GM23248 (cell line): ENCODE results near the gene TP53AIP1. TPM values are rescaled to one million over a fixed set of nuclear protein-coding genes. Genes with fewer than 3 reads are reported as not detected.

Experiments
- DNase-seq: peaks from one replicate; pipeline ENCODE4 v3.0.0-alpha.2; 2015
- H2AFZ ChIP-seq: fragments of 200-600 bp; sonication (generic); 2 replicates; pipeline ENCODE4 v1.6.1; 2016; ENCODE audit warnings: antibody characterized with exemption
- H3F3A ChIP-seq: fragments of 200-600 bp; sonication (generic); 2 replicates; pipeline ENCODE4 v1.6.1; 2016; ENCODE audit warnings: mild to moderate bottlenecking, antibody characterized with exemption, mixed run types; ENCODE audit not compliant: insufficient read depth
- H3K27ac ChIP-seq: fragments of 200-600 bp; sonication (generic); 2 replicates; pipeline ENCODE4 v1.5.1; 2016; ENCODE audit warnings: mild to moderate bottlenecking
- H3K27me3 ChIP-seq: fragments of 200-600 bp; sonication (generic); replicated peaks from 2 replicates; pipeline ENCODE4 v1.6.1; 2016; ENCODE audit warnings: mild to moderate bottlenecking; ENCODE audit not compliant: insufficient read depth
- H3K36me3 ChIP-seq: fragments of 200-600 bp; sonication (generic); 2 replicates; pipeline ENCODE4 v1.6.1; 2016; ENCODE audit warnings: low read depth, mild to moderate bottlenecking
- H3K4me1 ChIP-seq: fragments of 200-600 bp; sonication (generic); 2 replicates; pipeline ENCODE4 v1.6.1; 2016; ENCODE audit warnings: mild to moderate bottlenecking; ENCODE audit not compliant: insufficient read depth
- H3K4me2 ChIP-seq: fragments of 200-600 bp; sonication (generic); one replicate; pipeline ENCODE4 v1.6.1; 2016; ENCODE audit warnings: mild to moderate bottlenecking; ENCODE audit not compliant: unreplicated experiment
- H3K4me3 ChIP-seq: fragments of 200-600 bp; sonication (generic); 2 replicates; pipeline ENCODE4 v1.5.1; 2016; ENCODE audit warnings: mild to moderate bottlenecking
- H3K79me2 ChIP-seq: fragments of 200-600 bp; sonication (generic); 2 replicates; pipeline ENCODE4 v1.6.1; 2016; ENCODE audit warnings: mild to moderate bottlenecking; ENCODE audit not compliant: insufficient read depth
- H3K9ac ChIP-seq: fragments of 200-600 bp; sonication (generic); 2 replicates; pipeline ENCODE4 v1.6.1; 2016; ENCODE audit warnings: mild to moderate bottlenecking
- H3K9me2 ChIP-seq: fragments of 200-600 bp; sonication (generic); 2 replicates; pipeline ENCODE4 v1.6.1; 2016; ENCODE audit warnings: mixed run types, mild to moderate bottlenecking, moderate library complexity; ENCODE audit not compliant: insufficient read depth
- H3K9me3 ChIP-seq: fragments of 200-600 bp; sonication (generic); one replicate; pipeline ENCODE4 v1.6.1; 2017; ENCODE audit warnings: low read depth
- H4K20me1 ChIP-seq: fragments of 200-600 bp; sonication (generic); 2 replicates; pipeline ENCODE4 v1.6.0; 2016; ENCODE audit not compliant: insufficient read depth
- EZH2 ChIP-seq: fragments of 200-600 bp; sonication (generic); IDR thresholded peaks from 2 replicates; pipeline ENCODE4 v1.6.1; 2018; ENCODE audit warnings: antibody characterized with exemption, mild to moderate bottlenecking; ENCODE audit not compliant: insufficient read depth, poor library complexity, severe bottlenecking
- EZH2phosphoT487 ChIP-seq: fragments of 200-600 bp; sonication (generic); IDR thresholded peaks from 2 replicates; pipeline ENCODE4 v1.6.1; 2018; ENCODE audit warnings: antibody characterized with exemption, moderate library complexity, mild to moderate bottlenecking, low read depth; ENCODE audit not compliant: insufficient read depth
- WGBS, 2 experiments: methylation state at CpG; one replicate each; pipeline ENCODE4 v1.1.6; 2015 to 2017; ENCODE audit warnings: low lambda C conversion rate in 2 of 2, low coverage in 1 of 2; ENCODE audit errors: missing lambda C conversion rate in 2 of 2; 5-methylcytosine and 5-hydroxymethylcytosine counted together
- in situ Hi-C: fragments of 300-500 bp; cut with MboI; formaldehyde crosslinking; loops from 2 replicates; pipeline ENCODE4 v1.15.0; 2020
- polyA plus RNA-seq: library from polyadenylated mRNA; unstranded; fragments of >200 nt; fragmentation: Nextera tagmentation; extraction: Ambion mirVana; gene quantifications from 2 replicates; pipeline ENCODE4 v1.2.1, GENCODE V29; 2016
- total RNA-seq: library from RNA; depleted of rRNA; stranded (reverse); fragments of >200 nt; shearing (Covaris generic); gene quantifications from 2 replicates; pipeline ENCODE4 v1.2.3, GENCODE V29; 2014

TP53AIP1 gene
- total and polyA plus RNA-seq, 2 experiments from 2014 or later: not detected

GRCh38 chr11:128894685-128895084, 48.0 kb downstream of the TP53AIP1 start:
- Histone ChIP-seq H3K36me3 (no peaks in the 10 kb centered on the region), H3K4me2 (no peak overlapping the region), H3K27ac (no peak overlapping the region), H3K9ac (no peak overlapping the region), H3K79me2 (no peaks in the 10 kb centered on the region), H3K4me1 (peaks cover 12% of the 10 kb centered on the region; the same call in 1 of the 2 replicates), H4K20me1 (no peaks in the 10 kb centered on the region), H3K27me3 (no peaks in the 10 kb centered on the region; the same call in 1 of the 2 replicates), H3F3A (0 out of 2 replicates have a peak, but pooled peaks cover 12% of the 10 kb centered on the region), H3K9me2 (no peaks in the 10 kb centered on the region), H3K4me3 (no peak overlapping the region), H2AFZ (no peak overlapping the region), H3K9me3 (no peaks in the 10 kb centered on the region)
- no peak for TF ChIP-seq EZH2
- TF ChIP-seq EZH2phosphoT487: no peak
- no peak for DNase-seq
- in situ Hi-C loops: no loop called here
- WGBS, 2 experiments: 78% methylated on average over 6 of the region's 6 CpGs

GRCh38 chr11:128894286-128894681, 48.4 kb downstream of the TP53AIP1 start:
- no peak for DNase-seq
- in situ Hi-C loops: no loop called here
- WGBS, 2 experiments: 86 to 88% methylated on average over 3 of the region's 3 CpGs

GRCh38 chr11:128893578-128894285, 48.9 kb downstream of the TP53AIP1 start:
- Histone ChIP-seq H3K4me2 (no peak overlapping the region), H3F3A (0 out of 2 replicates have a peak, but pooled peaks cover 9% of the 10 kb centered on the region), H3K27me3 (no peaks in the 10 kb centered on the region; the same call in 1 of the 2 replicates), H2AFZ (no peak overlapping the region), H3K9me2 (no peaks in the 10 kb centered on the region), H3K9ac (no peak overlapping the region), H3K4me3 (no peak overlapping the region), H3K27ac (no peak overlapping the region), H3K79me2 (no peaks in the 10 kb centered on the region), H3K4me1 (peaks cover 9% of the 10 kb centered on the region; the same call in 1 of the 2 replicates), H3K9me3 (no peaks in the 10 kb centered on the region), H4K20me1 (no peaks in the 10 kb centered on the region), H3K36me3 (no peaks in the 10 kb centered on the region)
- in situ Hi-C loops: no loop called here
- DNase-seq: no peak
- TF ChIP-seq EZH2phosphoT487 (no peak), EZH2 (no peak)
- 85 to 88% methylated on average over 9 of the region's 9 CpGs for WGBS, 2 experiments

More at GRCh38 chr11:128894286-128894681, 48.4 kb downstream of the TP53AIP1 start:
- H3K79me2 ChIP-seq: no peaks in the 10 kb centered on the region
- H2AFZ ChIP-seq: no peak overlapping the region
- peaks cover 12% of the 10 kb centered on the region; the same call in 1 of the 2 replicates for H3K4me1 ChIP-seq
- no peaks in the 10 kb centered on the region; the same call in 1 of the 2 replicates for H3K27me3 ChIP-seq
- no peaks in the 10 kb centered on the region for H3K9me3 ChIP-seq
- H3F3A ChIP-seq: 0 out of 2 replicates have a peak, but pooled peaks cover 12% of the 10 kb centered on the region
- no peak overlapping the region for H3K27ac ChIP-seq
- H3K36me3 ChIP-seq: no peaks in the 10 kb centered on the region
- TF ChIP-seq EZH2: no peak
- no peak for TF ChIP-seq EZH2phosphoT487
- H3K4me2 ChIP-seq: no peak overlapping the region
- H4K20me1 ChIP-seq: no peaks in the 10 kb centered on the region
- H3K4me3 ChIP-seq: no peak overlapping the region
- H3K9me2 ChIP-seq: no peaks in the 10 kb centered on the region
- H3K9ac ChIP-seq: no peak overlapping the region

- Histone ChIP-seq H3K27ac (no peak overlapping the region), H2AFZ (no peak overlapping the region), H4K20me1 (no peaks in the 10 kb centered on the region), H3K9ac (no peak overlapping the region), H3K9me2 (no peaks in the 10 kb centered on the region), H3K27me3 (no peaks in the 10 kb centered on the region; the same call in 1 of the 2 replicates), H3K79me2 (no peaks in the 10 kb centered on the region), H3K4me1 (0 out of 2 replicates have a peak, but pooled peaks cover 1% of the 10 kb centered on the region), H3K36me3 (no peaks in the 10 kb centered on the region), H3F3A (0 out of 2 replicates have a peak, but pooled peaks cover 6% of the 10 kb centered on the region), H3K4me2 (no peak overlapping the region), H3K9me3 (no peaks in the 10 kb centered on the region), H3K4me3 (no peak overlapping the region)
- TF ChIP-seq EZH2 (no peak), EZH2phosphoT487 (no peak)
- in situ Hi-C loops: no loop called here
- 88 to 92% methylated on average over 4 of the region's 4 CpGs for WGBS, 2 experiments
- DNase-seq: no peak
Observed at GRCh38 chr11:128892866-128893565, 49.7 kb downstream of the TP53AIP1 start.
